ENCODE measurements around the gene PI4K2A.

DNA sequence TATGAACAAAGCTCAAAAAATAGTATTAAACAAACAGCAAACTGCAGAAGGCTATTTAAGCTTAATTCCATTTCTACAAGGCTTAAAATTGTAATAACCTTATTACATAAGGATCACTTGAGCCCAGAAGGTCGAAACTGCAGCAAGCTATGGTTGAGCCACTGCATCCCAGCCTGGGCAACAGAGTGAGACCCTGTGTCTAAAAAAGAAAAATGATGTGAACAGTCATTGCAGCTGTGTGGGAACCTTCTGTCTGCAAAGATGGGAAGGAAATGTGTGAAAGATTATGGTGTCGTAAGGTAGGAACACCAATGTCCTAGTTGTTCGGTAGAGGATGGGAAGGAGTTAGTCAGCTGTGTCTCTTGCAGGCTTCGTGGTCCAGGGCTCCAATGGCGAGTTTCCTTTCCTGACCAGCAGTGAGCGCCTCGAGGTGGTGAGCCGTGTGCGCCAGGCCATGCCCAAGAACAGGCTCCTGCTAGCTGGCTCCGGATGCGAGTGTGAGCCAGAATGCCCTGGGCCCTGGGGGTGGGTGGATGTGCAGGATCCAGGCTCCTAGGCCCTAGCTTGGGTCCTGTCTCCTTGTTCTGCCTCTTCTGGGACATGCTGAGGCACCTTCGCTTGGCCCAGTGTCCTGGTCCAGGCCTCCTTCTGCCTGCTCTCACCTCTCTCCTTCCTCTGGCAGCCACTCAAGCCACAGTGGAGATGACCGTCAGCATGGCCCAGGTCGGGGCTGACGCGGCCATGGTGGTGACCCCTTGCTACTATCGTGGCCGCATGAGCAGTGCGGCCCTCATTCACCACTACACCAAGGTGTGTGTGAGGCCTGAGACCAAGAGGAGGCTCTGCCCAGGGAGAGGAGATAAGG lies 41.8 kb upstream of the PI4K2A start:
- TF ChIP-seq TAF1 (IDR thresholded peaks at IDR 0.05; ENCODE audit: borderline replicate concordance, low read depth, low read length) (no peak), POLR2A (IDR thresholded peaks at IDR 0.05; ENCODE audit: low read depth, low read length) (no peak)
